Sigmoid colon (tissue), 7 donors: ENCODE measurements around the gene CASS4. TPM values are rescaled to one million over a fixed set of nuclear protein-coding genes. Genes with fewer than 3 reads are reported as not detected.

Experiments
- DNase-seq: peaks from one replicate; pipeline ENCODE4 v3.0.0-alpha.2; 2019
- H3K27ac ChIP-seq, 4 donors: fragments of 200-600 bp; sonication (generic); one replicate each; pipeline ENCODE4 v1.5.1; 2016 to 2019; ENCODE audit warnings: mild to moderate bottlenecking in 1 of 4
- H3K27me3 ChIP-seq, 3 donors: fragments of 200-600 bp; sonication (generic); one replicate each; pipeline ENCODE4 v1.5.1; 2019; ENCODE audit warnings: mild to moderate bottlenecking in 1 of 3
- H3K36me3 ChIP-seq, 4 donors: fragments of 200-600 bp; sonication (generic); one replicate each; pipeline ENCODE4 v1.5.1; 2016 to 2019
- H3K4me1 ChIP-seq, 4 donors: fragments of 200-600 bp; sonication (generic); one replicate each; pipeline ENCODE4 v1.5.1; 2017 to 2019
- H3K4me3 ChIP-seq, 4 donors: fragments of 200-600 bp; sonication (generic); one replicate each; pipeline ENCODE4 v1.5.1; 2017 to 2019; ENCODE audit warnings: mild to moderate bottlenecking in 2 of 4, moderate library complexity in 1 of 4
- H3K9me3 ChIP-seq, 4 donors: fragments of 200-600 bp in 3 of 4; sonication (generic) in 3 of 4; one replicate each; pipeline versions ENCODE4 v1.5.1 to v1.6.1; 2013 to 2019
- CTCF ChIP-seq, 4 experiments: fragments of 450-650 bp in 3 of 4; fragments of 200-600 bp in 1 of 4; IDR thresholded peaks; one replicate each; pipeline ENCODE4 v1.5.1; 2016 to 2019; ENCODE audit warnings: antibody characterized with exemption in 4 of 4, mild to moderate bottlenecking in 3 of 4, moderate library complexity in 2 of 4
- EP300 ChIP-seq, 4 donors: sonication (generic); formaldehyde crosslinking; IDR thresholded peaks; one replicate each; pipeline ENCODE4 v1.6.1; 2017; ENCODE audit warnings: antibody characterized with exemption in 4 of 4
- POLR2A ChIP-seq, 2 donors: fragments of 450-650 bp; IDR thresholded peaks; one replicate each; pipeline ENCODE4 v1.6.1; 2016; ENCODE audit warnings: antibody characterized with exemption in 2 of 2, mild to moderate bottlenecking in 2 of 2, moderate library complexity in 2 of 2
- POLR2AphosphoS5 ChIP-seq, 4 donors: sonication (generic); formaldehyde crosslinking; IDR thresholded peaks; one replicate each; pipeline ENCODE4 v1.6.1; 2017; ENCODE audit warnings: antibody characterized with exemption in 4 of 4
- WGBS, 2 donors: extraction: QIAGEN DNeasy Blood & Tissue Kit; methylation state at CpG; one replicate each; pipeline ENCODE4 v1.1.7; 2013; 5-methylcytosine and 5-hydroxymethylcytosine counted together
- intact Hi-C: fragments of 100-400 bp; cut with DNase I; formaldehyde crosslinking; loops from one replicate; pipeline ENCODE4 v1.15.1; 2023
- polyA plus RNA-seq, 3 donors: library from polyadenylated mRNA; stranded (reverse); fragments of 200-250 nt; gene quantifications; one replicate each; pipeline ENCODE4 v1.2.3, GENCODE V29; 2013
- total RNA-seq, 4 donors: library from RNA; depleted of rRNA; stranded (reverse); fragments of >200 nt; gene quantifications; one replicate each; pipeline ENCODE4 v1.1.0, GENCODE V29; 2016
- donor health status: healthy with polysubstance abuse.
- donor health status: Bipolar disorder and iron deficiency.
- donor health status: healthy.

CASS4 gene
- total and polyA plus RNA-seq, 7 donors, result 0.46 to 2.9 (median 1.6) TPM

GRCh38 chr20:56381501-56381900 is 30.6 kb upstream of the CASS4 start:
- H3K27me3 ChIP-seq, result no peaks in the 10 kb centered on the region
- H3K36me3 ChIP-seq, result no peaks in the 10 kb centered on the region
- intact Hi-C loops, result no loop called here
- no peaks in the 10 kb centered on the region for H3K9me3 ChIP-seq
- H3K27ac ChIP-seq, result no peak overlapping the region
- no peaks in the 10 kb centered on the region for H3K4me1 ChIP-seq
- no peak overlapping the region for H3K4me3 ChIP-seq
- WGBS, 2 donors, result 88 to 94% methylated on average over 1 of the region's 1 CpG
- TF ChIP-seq CTCF (IDR thresholded peaks at IDR 0.05) (no peak), POLR2AphosphoS5 (IDR thresholded peaks at IDR 0.05) (no peak), EP300 (IDR thresholded peaks at IDR 0.05) (no peak), POLR2A (IDR thresholded peaks at IDR 0.05) (no peak)
- DNase-seq, result no peak

GRCh38 chr20:56382696-56383095 is 29.4 kb upstream of the CASS4 start:
- no peaks in the 10 kb centered on the region for H3K4me1 ChIP-seq
- no peak overlapping the region for H3K4me3 ChIP-seq
- H3K9me3 ChIP-seq, result no peaks in the 10 kb centered on the region
- no peaks in the 10 kb centered on the region for H3K27me3 ChIP-seq
- TF ChIP-seq EP300 (IDR thresholded peaks at IDR 0.05) (no peak), POLR2A (IDR thresholded peaks at IDR 0.05) (no peak), POLR2AphosphoS5 (IDR thresholded peaks at IDR 0.05) (no peak), CTCF (IDR thresholded peaks at IDR 0.05) (no peak)
- H3K36me3 ChIP-seq, result no peaks in the 10 kb centered on the region
- no peak overlapping the region for H3K27ac ChIP-seq
- no peak for DNase-seq
- intact Hi-C loops, result no loop called here
- 87 to 89% methylated on average over 4 of the region's 4 CpGs for WGBS, 2 donors

DNA sequence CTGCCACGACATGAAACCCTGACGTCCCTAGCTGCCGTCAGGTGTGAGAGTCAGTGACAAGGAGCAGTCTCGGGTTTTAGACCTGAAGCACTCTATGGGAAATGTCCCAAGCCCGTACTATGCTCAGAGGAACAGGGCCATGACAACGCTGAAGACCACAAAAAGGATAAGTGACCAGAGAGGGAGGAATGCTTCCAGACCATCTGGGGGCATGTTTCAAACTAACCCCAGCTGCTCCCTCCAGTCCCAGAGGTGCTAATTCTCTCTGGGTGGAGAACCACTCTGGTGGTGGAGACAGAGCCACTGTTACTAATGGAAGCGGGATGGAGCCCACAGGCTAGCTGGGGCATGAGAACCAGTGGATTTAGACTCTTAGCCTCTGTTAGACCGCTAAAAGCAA is 28.7 kb upstream of the CASS4 start:
- Histone ChIP-seq H3K4me3 (no peak overlapping the region), H3K36me3 (no peaks in the 10 kb centered on the region), H3K27me3 (no peaks in the 10 kb centered on the region), H3K4me1 (no peaks in the 10 kb centered on the region), H3K9me3 (no peaks in the 10 kb centered on the region), H3K27ac (no peak overlapping the region)
- DNase-seq, result no peak
- no peak for TF ChIP-seq EP300 (IDR thresholded peaks at IDR 0.05)
- no peak for TF ChIP-seq POLR2AphosphoS5 (IDR thresholded peaks at IDR 0.05)
- TF ChIP-seq CTCF (IDR thresholded peaks at IDR 0.05), result no peak
- no peak for TF ChIP-seq POLR2A (IDR thresholded peaks at IDR 0.05)
- 93 to 95% methylated on average over 8 of the region's 8 CpGs for WGBS, 2 donors
- intact Hi-C loops, result no loop called here

DNA sequence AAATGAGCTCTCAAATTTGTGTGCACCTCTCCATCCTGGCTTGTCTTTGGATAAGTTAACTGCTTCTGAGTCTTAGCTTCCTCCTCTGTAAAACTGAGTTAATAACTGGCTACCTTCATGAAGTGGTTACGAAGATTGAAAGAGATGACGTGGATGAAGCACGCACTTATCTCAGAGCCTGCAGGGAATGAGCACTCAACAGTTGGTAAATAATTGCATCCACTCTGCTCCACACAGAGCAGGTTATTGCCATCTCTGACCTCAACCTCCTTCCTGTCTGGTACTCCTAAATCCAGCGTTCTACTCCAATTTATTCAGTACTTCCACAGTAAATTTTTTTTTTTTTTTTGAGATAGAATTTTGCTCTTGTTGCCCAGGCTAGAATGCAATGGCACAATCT is 26.9 kb upstream of the CASS4 start:
- no peaks in the 10 kb centered on the region for H3K4me1 ChIP-seq
- H3K27me3 ChIP-seq, result no peaks in the 10 kb centered on the region
- 94 to 97% methylated on average over 4 of the region's 4 CpGs for WGBS, 2 donors
- no peak overlapping the region for H3K27ac ChIP-seq
- H3K36me3 ChIP-seq, result no peaks in the 10 kb centered on the region
- no peak for DNase-seq
- no peaks in the 10 kb centered on the region for H3K9me3 ChIP-seq
- intact Hi-C loops, result no loop called here
- H3K4me3 ChIP-seq, result no peak overlapping the region
- TF ChIP-seq POLR2A (IDR thresholded peaks at IDR 0.05), result no peak
- no peak for TF ChIP-seq EP300 (IDR thresholded peaks at IDR 0.05)
- no peak for TF ChIP-seq CTCF (IDR thresholded peaks at IDR 0.05)
- TF ChIP-seq POLR2AphosphoS5 (IDR thresholded peaks at IDR 0.05), result no peak

GRCh38 chr20:56386219-56386618 is 25.8 kb upstream of the CASS4 start:
- Histone ChIP-seq H3K4me1 (peaks cover 0 to 6% (median 3%) of the 10 kb centered on the region in 4 donors), H3K4me3 (no peak overlapping the region), H3K27me3 (no peaks in the 10 kb centered on the region), H3K27ac (no peak overlapping the region), H3K36me3 (no peaks in the 10 kb centered on the region), H3K9me3 (no peaks in the 10 kb centered on the region)
- intact Hi-C loops, result no loop called here
- WGBS, 2 donors, result 96 to 98% methylated on average over 6 of the region's 6 CpGs
- no peak for DNase-seq
- TF ChIP-seq EP300 (IDR thresholded peaks at IDR 0.05) (no peak), POLR2A (IDR thresholded peaks at IDR 0.05) (no peak), POLR2AphosphoS5 (IDR thresholded peaks at IDR 0.05) (no peak), CTCF (IDR thresholded peaks at IDR 0.05) (no peak)
